T1000 (cell line): Measurements from ENCODE around the gene NR4A1.

Experiments used
- DNase-seq: peaks from one replicate; lab custom pipeline; 2025; ENCODE audit warnings: mixed read lengths; lab: John Stamatoyannopoulos, UW

The NR4A1 gene

DNA sequence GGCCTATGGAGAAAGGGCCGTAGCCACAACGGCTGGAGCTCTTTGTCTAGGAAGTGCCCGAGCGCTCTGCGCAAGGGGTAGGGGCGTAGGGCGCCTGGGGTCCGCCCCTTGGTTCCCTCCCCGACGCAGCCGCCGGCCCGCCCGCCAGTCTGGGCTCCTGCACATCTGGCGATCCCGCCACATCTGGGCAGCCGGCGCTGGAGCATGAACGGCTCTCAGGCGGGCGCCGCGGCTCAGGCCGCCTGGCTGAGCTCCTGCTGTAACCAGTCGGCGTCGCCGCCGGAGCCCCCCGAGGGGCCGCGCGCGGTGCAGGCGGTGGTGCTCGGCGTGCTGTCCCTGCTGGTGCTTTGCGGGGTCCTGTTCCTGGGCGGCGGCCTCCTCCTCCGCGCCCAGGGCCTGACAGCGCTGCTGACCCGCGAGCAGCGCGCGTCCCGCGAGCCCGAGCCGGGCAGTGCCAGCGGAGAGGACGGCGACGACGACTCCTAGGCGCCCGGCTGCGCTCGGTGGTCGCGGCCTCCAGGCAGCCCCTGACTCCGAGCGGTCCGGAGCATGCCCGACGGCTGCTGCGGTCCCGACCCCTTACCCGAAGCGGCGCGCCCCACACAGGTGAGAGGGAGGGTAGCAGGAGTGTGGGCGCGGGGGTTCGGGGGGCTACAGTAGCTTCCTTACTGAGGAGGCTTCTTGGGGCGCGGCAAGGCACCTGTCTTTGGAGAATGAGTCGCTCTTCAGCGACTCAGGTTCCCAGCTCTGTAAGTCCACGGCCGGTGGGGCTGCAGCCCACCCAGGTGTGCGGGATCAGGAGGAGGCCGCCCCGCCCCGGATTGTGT, 28.5 kb downstream of the NR4A1 start, which contains the start of gene SMIM41:
Gene SMIM41, plus strand, starts transcription at position 129 of the 827 bp plus-strand sequence. Its CDS starts 76 bp downstream, at position 205.
- no peak for DNase-seq

- no peak for DNase-seq
Measured at GRCh38 chr12:52080403-52081251, 29.4 kb downstream of the NR4A1 start.

GRCh38 chr12:52081263-52081733, 30.1 kb downstream of the NR4A1 start:
- no peak for DNase-seq

DNA sequence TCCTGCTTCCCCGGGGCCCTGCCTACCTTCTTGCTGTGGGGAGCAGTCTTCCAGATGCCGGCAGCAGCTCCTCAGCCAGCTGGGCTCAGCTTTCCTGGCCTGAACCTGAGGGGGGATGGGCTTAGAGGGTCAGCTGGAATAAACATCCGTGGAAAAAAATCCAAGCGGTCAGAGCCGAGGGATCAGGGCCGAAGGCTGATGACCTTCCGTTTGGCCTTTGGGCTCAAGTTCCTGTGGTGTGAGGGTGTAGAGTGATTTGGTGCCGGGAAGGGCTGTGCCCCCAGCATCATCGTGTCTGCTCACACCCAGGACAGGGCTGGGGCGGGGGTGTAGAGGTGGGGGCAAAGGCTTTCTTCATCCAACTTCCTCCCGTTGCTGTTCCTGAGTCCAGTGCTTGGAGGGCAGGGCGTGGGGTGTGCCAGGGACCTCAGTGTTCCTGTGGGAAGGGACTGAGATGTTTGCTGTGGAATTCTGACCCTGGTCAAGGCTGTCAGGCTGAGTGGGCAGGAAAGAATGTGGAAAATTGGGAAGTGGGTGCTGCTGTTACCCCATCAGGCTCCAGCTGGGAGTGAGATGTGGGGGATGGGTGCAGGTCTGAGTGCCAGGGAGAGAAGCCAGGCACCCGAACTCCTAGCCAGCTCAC, 30.9 kb downstream of the NR4A1 start:
- no peak for DNase-seq

- DNase-seq: no peak
Measured at GRCh38 chr12:52082669-52082987, 31.4 kb downstream of the NR4A1 start.

- DNase-seq: peak; percentile 98
Measured at GRCh38 chr12:52082988-52083637, 31.9 kb downstream of the NR4A1 start.

GRCh38 chr12:52083638-52083996, 32.4 kb downstream of the NR4A1 start:
- no peak for DNase-seq

DNA sequence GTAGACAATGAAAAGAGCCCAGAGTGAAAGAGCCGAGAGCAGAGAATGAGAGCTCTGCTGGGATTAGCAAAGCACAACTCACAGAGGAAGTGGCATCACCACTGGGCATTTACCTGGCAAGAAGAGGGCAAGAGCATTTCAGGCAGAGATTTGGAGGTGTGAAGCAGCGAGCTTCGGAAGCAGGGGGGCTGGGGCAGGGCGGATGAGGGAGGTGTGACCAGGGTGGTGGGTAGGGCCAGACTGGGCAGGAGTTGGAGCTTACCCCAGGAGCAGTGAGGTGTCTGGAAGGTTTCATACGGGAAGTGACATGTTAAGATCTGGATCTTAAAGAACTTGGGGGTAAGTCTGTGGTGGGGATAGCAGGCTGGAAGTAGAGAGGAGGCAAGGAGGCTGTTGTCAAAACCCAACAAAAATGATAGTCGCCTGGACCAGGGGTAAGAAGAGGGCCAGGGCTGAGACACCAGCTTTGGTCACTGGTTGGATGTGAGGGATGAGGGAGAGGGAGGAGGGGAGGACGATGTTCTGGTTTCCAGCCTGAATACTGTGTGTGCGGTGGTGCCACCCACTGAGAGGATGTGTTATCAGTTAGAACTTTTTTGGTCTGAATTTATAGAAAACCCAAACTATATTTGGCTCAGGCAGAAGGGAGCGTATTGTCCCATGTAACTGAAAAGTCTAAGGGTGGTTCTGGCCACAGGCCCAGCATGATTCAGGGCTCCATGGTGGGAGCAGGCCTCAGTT, 33.4 kb downstream of the NR4A1 start:
- DNase-seq: no peak

DNA sequence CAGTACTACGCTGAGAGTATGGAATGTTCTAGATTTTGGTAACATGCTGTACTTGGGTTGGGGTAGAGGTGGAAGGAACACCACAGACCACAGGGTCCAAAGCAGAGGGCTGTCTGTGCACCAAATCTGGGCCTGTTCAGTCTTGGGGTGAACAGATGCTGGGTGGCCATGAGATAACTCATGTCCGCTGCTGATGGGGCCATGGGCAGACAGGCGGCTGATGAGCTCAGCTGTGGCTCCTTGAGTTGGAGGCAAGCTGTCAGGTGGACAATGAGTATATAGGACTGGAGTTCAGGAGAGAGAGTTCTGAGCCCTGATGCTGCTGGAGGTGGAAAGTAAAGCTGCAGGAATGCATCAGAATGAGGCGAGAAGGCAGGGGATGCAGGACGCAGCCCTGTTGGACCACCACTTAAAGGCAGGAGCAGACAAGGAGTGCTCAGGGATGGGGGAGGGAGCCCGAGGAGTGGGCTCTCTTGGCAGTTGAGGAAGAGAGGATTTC, 34.5 kb downstream of the NR4A1 start:
- no peak for DNase-seq

GRCh38 chr12:52086366-52086765, 35.1 kb downstream of the NR4A1 start:
- no peak for DNase-seq

GRCh38 chr12:52086944-52087835, 35.9 kb downstream of the NR4A1 start:
- no peak for DNase-seq

- no peak for DNase-seq
Measured at GRCh38 chr12:52087961-52088820, 36.9 kb downstream of the NR4A1 start.

- DNase-seq: no peak
Measured at GRCh38 chr12:52089491-52089890, 38.2 kb downstream of the NR4A1 start.

DNA sequence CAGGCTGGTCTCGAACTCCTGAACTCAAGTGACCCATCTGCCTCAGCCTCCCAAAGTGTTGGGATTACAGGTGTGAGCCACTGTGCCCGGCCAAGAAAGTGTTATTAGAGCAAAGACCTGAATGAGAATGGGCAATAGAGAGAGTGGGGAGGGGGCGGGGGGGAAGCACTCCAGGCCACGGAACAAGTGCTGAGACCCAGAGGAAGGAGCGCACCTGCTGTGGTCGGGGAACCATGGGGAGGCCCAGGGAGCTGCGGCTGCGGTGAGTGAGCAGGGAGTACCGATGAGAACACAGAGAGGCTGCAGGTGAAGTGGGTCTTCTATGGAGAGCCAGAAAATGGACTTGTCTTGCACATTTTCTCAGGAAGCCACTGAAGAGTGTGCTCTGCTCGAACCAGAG, 39.0 kb downstream of the NR4A1 start:
- DNase-seq: no peak

GRCh38 chr12:52091061-52091460, 39.8 kb downstream of the NR4A1 start:
- no peak for DNase-seq

- DNase-seq: no peak
Measured at GRCh38 chr12:52091869-52092268, 40.6 kb downstream of the NR4A1 start.

GRCh38 chr12:52093346-52093745, 42.1 kb downstream of the NR4A1 start:
- no peak for DNase-seq

GRCh38 chr12:52096332-52097044, 45.2 kb downstream of the NR4A1 start:
- DNase-seq: no peak
